ENCODE results near the gene KCNIP1. TPM values are rescaled to one million over a fixed set of nuclear protein-coding genes. Genes with fewer than 3 reads are reported as not detected.
A peak's percentile ranks its signal among the peaks of the same experiment; 100 is the strongest.

Gene KCNIP1
- total RNA-seq, 4 donors from 2014 or later = 0.94 to 1.6 (median 1.1) TPM; not detected in 1

DNA sequence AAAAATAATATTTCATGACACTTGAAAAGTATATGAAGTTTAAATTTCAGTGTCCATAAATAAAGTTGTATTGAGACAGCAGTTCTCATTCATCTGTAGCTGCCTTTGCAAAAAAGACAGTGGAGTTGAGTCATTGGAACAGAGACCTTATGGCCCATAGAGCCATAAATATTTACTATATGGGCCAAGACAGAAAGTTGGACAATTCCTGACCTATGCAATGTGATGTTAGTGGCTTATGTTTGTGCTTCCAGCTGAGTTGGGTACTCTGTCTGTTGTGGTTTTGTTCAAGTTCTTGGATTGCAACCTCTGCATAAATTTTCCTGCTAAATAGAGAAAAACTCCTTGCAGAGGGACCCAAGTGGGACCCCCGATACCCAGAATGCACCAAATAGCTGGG is 69.8 kb downstream of the KCNIP1 start:
- no peak overlapping the region for H3K27ac ChIP-seq

DNA sequence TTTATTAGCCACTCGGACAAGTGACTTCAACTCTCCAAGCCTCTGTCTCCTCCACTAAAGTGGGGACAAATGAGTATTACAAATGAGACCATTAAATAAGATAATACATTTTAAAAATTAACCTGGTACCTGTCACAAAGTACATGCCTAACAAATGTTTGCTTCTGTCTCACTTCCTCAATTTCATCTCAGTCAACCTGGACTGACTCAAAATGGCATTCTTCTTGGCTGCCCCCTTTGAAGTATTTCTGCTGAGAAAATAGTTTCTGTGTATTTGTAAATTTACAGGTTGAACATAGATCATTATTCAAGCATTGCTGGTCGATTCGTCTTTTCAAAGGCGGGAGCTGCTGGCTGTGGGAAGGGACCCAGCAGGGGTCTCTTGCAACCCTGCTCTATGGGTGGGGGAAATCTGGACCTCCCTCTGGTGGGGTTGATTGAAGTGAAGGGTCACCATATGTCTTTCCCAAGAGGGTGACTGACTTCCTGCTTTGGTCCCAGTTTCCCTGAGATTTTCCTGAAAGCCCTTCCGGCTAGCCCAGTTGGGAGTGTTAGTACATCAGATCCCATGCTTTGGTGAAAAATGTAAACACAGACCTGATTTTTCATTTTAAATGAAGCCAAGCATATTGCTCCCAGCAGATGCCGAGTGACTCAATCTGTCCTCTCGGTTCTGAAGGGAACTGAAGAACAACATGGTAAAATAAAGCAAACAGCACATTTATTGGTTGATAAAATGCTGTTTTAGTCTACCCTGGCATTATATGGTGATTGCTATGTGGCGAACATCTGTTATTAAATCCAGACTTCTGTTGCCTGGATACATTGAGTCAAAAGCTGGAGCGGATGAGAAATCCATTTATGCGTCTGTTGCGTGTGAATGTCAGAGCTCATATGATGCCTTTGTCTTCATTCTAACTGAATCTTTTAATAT is 73.0 kb downstream of the KCNIP1 start:
- Histone ChIP-seq H3K27ac (no peak overlapping the region), H3K4me3 (no peak overlapping the region), H3K9me3 (peaks cover 0 to 14% (median 0%) of the 10 kb centered on the region in 3 donors), H3K27me3 (peaks cover 31% of the 10 kb centered on the region), H3K36me3 (no peaks in the 10 kb centered on the region), H3K4me1 (no peaks in the 10 kb centered on the region)
- TF ChIP-seq, protein P1, sequence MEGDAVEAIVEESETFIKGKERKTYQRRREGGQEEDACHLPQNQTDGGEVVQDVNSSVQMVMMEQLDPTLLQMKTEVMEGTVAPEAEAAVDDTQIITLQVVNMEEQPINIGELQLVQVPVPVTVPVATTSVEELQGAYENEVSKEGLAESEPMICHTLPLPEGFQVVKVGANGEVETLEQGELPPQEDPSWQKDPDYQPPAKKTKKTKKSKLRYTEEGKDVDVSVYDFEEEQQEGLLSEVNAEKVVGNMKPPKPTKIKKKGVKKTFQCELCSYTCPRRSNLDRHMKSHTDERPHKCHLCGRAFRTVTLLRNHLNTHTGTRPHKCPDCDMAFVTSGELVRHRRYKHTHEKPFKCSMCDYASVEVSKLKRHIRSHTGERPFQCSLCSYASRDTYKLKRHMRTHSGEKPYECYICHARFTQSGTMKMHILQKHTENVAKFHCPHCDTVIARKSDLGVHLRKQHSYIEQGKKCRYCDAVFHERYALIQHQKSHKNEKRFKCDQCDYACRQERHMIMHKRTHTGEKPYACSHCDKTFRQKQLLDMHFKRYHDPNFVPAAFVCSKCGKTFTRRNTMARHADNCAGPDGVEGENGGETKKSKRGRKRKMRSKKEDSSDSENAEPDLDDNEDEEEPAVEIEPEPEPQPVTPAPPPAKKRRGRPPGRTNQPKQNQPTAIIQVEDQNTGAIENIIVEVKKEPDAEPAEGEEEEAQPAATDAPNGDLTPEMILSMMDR (IDR thresholded peaks at IDR 0.05) = no peak
- no peak for TF ChIP-seq POLR2AphosphoS5 (IDR thresholded peaks at IDR 0.05)
- no peak for TF ChIP-seq EP300 (IDR thresholded peaks at IDR 0.05)
- no peak for TF ChIP-seq POLR2A (IDR thresholded peaks at IDR 0.05)
- 45 to 54% methylated on average over 10 to 11 of the region's 11 CpGs for WGBS, 2 donors (ENCODE audit: low coverage in 1 of 2)
- ATAC-seq = no peak

More for the DNA sequence above, 69.8 kb downstream of the KCNIP1 start:
- Histone ChIP-seq H3K36me3 (no peaks in the 10 kb centered on the region), H3K9me3 (peaks cover 0 to 14% (median 0%) of the 10 kb centered on the region in 3 donors), H3K4me3 (no peak overlapping the region), H3K4me1 (no peaks in the 10 kb centered on the region), H3K27me3 (peaks cover 63% of the 10 kb centered on the region)
- no peak for ATAC-seq
- 100% methylated on average over 1 of the region's 1 CpG; no CpG with 5 or more reads in 1 of the 2 donors for WGBS, 2 donors (ENCODE audit: low coverage in 1 of 2)
- TF ChIP-seq POLR2AphosphoS5 (IDR thresholded peaks at IDR 0.05) (no peak), EP300 (IDR thresholded peaks at IDR 0.05) (no peak), POLR2A (IDR thresholded peaks at IDR 0.05) (no peak)
- TF ChIP-seq, protein P1 (IDR thresholded peaks at IDR 0.05) = no peak

DNA sequence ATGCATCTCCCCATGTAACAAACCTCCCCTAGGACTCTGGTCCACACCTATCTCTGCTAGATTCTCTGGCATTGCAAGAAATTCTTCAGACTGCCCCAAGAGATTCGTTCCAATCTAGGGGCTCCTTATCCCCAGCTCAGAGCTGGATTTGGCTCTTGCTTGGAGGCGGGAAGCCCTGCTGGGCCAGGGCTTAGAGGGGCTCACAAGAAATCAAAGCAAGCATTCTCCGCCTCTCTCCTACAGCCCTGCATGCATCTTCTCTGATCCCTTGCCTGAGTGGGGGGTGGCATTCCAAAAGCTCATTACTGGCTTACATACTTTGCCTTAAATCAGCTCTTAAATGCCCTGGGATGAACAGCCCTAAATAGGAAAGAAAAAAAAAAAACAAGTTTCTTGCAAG is 75.8 kb downstream of the KCNIP1 start:
- no peak for ATAC-seq
- Histone ChIP-seq H3K27me3 (peaks cover 27% of the 10 kb centered on the region), H3K4me1 (no peaks in the 10 kb centered on the region)

DNA sequence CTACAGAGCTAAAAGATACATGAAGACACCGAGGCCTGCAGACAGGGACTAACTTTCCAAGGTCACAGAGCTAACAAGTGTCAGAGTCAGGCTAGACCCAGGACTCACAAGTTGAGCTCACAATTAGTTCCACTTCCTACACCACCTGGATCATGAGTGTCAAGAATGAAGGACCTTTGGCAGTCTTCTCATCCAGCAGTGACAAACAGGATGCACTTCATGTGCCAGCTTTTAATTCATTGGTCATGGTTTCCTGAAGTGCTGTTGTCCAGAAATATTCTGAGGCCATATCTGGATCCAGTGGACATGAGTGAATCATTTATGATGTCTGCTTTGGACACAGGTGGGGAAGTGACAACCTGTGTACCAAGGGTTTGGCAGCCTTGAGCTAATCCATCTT is 77.4 kb downstream of the KCNIP1 start:
- 86% methylated on average over 1 of the region's 1 CpG for WGBS, 2 donors (ENCODE audit: low coverage in 1 of 2)
- Histone ChIP-seq H3K36me3 (no peaks in the 10 kb centered on the region), H3K4me1 (no peaks in the 10 kb centered on the region), H3K9me3 (peaks cover 0 to 6% (median 0%) of the 10 kb centered on the region in 3 donors), H3K27ac (no peak overlapping the region), H3K27me3 (peaks cover 19% of the 10 kb centered on the region), H3K4me3 (no peak overlapping the region)
- no peak for TF ChIP-seq POLR2A (IDR thresholded peaks at IDR 0.05)
- TF ChIP-seq, protein P1 (IDR thresholded peaks at IDR 0.05) = no peak
- no peak for TF ChIP-seq EP300 (IDR thresholded peaks at IDR 0.05)
- no peak for TF ChIP-seq POLR2AphosphoS5 (IDR thresholded peaks at IDR 0.05)
- peak; percentile 13 for ATAC-seq

More for the DNA sequence above, 75.8 kb downstream of the KCNIP1 start:
- 60 to 90% methylated on average over 2 of the region's 3 CpGs for WGBS, 2 donors (ENCODE audit: low coverage in 1 of 2)
- TF ChIP-seq EP300 (IDR thresholded peaks at IDR 0.05) (no peak), POLR2AphosphoS5 (IDR thresholded peaks at IDR 0.05) (no peak), POLR2A (IDR thresholded peaks at IDR 0.05) (no peak)
- TF ChIP-seq, protein P1 (IDR thresholded peaks at IDR 0.05) = no peak
- Histone ChIP-seq H3K4me3 (no peak overlapping the region), H3K9me3 (peaks cover 0 to 14% (median 0%) of the 10 kb centered on the region in 3 donors), H3K27ac (no peak overlapping the region), H3K36me3 (no peaks in the 10 kb centered on the region)

All from gastroesophageal sphincter (tissue), 4 donors.